Hypothalamus (tissue), 51 donors: Measurements from ENCODE around the gene SHC4.
"Not testable (repeated sequence)": the region's sequence is repeated elsewhere in the genome, so short reads cannot be mapped to it uniquely, and the experiment has no call there.

Source experiments
- DNase-seq, 51 donors: peaks; one replicate each; lab custom pipeline; 2025; lab: John Stamatoyannopoulos, UW

The SHC4 gene

DNA sequence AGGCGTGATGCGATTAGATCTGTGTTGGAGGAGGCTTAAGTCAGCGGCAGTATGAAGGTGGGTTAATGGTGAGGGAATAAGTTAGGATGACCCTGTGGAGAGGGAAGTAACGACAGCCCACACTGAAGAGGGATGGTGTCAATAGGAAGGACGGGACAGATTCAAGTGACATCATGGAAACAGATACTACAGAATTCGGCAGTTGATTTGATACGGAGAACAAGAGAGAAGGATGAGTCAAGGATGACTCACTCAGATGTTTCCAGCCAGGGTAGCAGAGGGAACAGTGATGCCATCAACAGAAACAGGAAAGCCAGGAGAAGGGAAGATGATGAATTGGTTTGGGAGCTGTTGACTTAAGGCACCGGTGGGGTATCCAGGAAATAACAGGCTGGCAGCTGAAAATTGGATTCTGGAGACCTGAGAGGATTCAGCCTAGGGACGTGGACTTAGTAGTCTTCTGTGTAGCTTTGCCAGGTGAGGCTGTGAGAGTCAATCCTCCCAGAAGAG is 38.0 kb downstream of the SHC4 start:
- peak in 2 of 51 donors; percentile 33 to 56 for DNase-seq

GRCh38 chr15:48924528-48925393 is 39.0 kb downstream of the SHC4 start:
- peak in 1 of 51 donors; percentile 22 for DNase-seq

DNA sequence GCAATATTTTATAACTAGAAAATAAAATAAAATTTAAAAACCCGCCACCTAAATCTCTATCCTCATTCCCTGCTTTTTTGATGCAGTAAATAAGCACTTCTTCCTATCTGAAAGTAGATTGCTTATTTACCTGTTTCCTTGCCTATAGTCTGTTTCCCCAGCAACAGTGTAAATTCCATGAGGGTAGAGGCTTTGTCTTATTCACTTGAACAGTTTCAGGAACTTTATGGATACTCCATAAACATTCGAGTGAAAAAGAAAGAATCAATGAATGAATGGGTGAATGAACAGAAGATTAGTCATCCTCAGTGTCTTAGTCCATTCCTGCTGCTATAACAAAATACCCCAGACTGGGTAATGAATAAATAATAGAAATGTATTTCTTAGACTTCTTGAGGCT is 41.7 kb downstream of the SHC4 start:
- DNase-seq, result no peak

- DNase-seq, result no peak
Measured at GRCh38 chr15:48916721-48917120, 47.0 kb downstream of the SHC4 start.

- DNase-seq, result no peak
Measured at GRCh38 chr15:48915861-48916260, 47.9 kb downstream of the SHC4 start.

GRCh38 chr15:48914717-48915116 is 49.0 kb downstream of the SHC4 start:
- no peak for DNase-seq

GRCh38 chr15:48913141-48913540 is 50.6 kb downstream of the SHC4 start:
- DNase-seq, result no peak

DNA sequence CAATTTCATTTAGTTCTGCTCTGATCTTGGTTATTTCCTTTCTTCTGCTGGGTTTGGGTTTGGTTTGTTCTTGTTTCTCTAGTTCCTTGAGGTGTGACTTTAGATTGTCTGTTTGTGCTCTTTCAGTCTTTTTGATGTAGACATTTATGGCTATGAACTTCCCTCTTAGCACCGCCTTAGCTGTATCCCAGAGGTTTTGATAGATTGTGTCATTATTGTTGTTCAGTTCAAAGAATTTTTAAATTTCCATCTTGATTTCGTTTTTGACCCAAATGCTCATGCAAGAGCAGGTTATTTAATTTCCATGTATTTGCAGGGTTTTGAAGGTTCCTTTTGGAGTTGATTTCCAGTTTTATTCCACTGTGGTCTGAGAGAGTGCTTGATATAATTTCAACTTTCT is 53.2 kb downstream of the SHC4 start:
- not testable (repeated sequence) for DNase-seq

DNA sequence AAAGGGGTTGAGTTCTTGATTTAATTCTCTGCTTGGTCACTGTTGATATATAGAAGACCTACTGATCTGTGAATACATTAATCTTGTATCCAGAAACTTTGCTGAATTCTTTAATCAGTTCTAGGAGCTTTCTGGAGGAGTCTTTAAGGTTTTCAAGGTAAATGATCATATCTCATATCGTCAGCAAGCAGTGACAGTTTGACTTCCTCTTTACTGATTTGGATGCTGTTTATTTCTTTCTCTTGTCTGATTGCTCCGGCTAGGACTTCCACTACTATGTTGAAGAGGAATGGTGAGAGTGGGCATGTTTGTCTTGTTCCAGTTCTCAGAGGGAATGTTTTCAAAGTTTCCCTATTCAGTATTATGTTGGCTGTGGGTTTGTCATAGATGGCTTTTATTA is 54.4 kb downstream of the SHC4 start:
- DNase-seq, result not testable (repeated sequence)

GRCh38 chr15:48905847-48906246 is 57.9 kb downstream of the SHC4 start:
- no peak for DNase-seq

GRCh38 chr15:48905216-48905615 is 58.5 kb downstream of the SHC4 start:
- no peak for DNase-seq

- no peak for DNase-seq
Measured at GRCh38 chr15:48904758-48905157, 59.0 kb downstream of the SHC4 start.

DNA sequence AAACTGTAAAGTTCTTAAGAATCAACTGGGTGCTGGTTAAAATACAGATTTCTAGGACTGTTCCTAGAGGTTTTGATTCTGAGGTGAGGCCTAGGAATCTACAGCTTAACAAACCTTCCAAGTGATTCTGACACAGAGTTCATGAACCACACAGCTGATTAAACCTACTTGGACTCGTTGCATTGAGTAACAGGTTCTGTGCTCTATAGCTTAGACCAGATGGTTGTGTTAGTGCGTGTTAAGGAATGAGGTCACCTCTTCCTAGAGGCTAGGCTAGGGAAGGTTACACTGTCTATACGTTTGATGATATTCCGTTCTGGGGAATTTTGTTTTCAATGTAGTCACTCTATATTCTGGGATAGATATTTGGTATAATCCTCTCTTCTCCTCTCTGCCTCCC is 63.9 kb downstream of the SHC4 start:
- no peak for DNase-seq

- no peak for DNase-seq
Measured at GRCh38 chr15:48898446-48898845, 65.3 kb downstream of the SHC4 start.

GRCh38 chr15:48898032-48898431 is 65.7 kb downstream of the SHC4 start:
- peak in 2 of 51 donors; percentile 11 to 14 for DNase-seq

- peak in 17 of 51 donors; percentile 6 to 58 (median 16) for DNase-seq
Measured at GRCh38 chr15:48896869-48897814, 66.6 kb downstream of the SHC4 start.

GRCh38 chr15:48893311-48893710 is 70.4 kb downstream of the SHC4 start:
- no peak for DNase-seq

DNA sequence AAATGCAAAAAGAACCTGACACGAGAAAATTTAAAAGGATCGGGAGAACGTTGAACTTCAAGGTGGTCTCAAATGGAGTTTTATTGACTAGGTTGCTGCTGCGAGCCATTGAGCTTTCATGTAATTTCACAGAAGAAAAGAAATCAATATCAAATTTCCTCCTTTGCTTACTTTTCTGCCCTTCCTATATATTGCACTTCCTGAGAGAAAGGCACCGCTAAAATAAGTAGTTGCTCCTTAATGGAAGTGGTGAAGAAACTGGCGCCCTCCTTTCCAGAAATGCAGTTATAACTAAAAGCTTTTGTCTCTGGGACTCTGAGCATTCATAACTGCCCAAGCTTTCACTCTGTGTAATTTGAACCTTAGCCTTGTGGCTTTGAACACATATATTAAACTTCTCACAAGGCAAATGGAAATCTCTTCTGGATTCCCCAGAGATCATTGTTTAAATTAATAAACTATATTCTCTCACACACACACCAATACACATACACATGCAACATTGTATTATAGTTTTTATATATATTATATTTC is 72.4 kb downstream of the SHC4 start:
- no peak for DNase-seq

DNA sequence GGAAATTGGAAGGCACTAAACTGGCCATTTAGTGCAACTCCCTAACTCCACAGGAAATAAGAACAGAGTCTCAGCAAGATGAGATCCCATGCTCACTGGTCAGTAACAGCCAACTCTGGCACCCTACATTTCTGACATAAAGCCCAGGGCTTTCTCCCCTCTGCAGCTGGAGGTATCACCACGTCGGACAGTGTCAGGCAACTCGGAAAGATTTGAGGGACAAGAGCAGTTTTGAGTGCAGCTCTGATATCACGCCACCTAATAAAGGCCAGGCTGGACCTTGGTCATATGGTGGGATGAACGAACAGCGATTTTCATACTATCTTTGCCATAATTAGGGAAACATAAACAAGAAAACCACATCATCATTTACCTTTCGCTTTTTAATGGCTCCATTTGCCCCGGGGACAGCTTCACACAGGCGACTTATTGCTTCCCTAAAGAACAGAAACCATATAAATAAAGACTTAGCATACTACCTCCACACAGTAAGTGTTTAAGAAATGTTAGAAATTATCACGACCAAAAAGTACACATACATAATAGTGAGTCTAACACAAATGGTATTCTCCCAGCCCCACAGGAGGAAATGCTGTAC is 73.2 kb downstream of the SHC4 start:
- no peak for DNase-seq

DNA sequence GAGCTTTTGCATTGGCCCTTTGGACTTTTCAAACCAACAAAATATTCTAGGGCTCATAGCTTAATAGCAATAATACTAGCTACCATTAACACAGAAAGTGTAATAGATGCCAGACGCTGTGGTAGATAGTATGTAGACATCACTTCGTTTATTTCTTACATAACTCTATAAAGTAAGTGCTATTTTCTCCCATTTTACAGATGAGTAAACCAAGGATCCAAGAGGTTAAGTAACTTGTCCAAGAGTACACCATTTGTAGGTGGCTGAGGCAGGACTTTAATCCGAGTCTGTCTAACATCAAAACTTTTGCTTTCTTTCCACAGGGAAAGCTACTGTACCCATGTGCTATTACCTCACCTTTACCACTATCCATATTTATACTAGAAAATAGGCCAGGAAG is 73.8 kb downstream of the SHC4 start:
- DNase-seq, result no peak

GRCh38 chr15:48888836-48889235 is 74.9 kb downstream of the SHC4 start:
- no peak for DNase-seq
